Testis (tissue), 3 donors: Measurements from ENCODE around the gene DNAJC7. TPM values are rescaled to one million over a fixed set of nuclear protein-coding genes. Genes with fewer than 3 reads are reported as not detected.

Source experiments
- DNase-seq: peaks from one replicate; pipeline ENCODE4 v3.0.0-alpha.2; 2019
- H3K27ac ChIP-seq, 2 donors: fragments of 200-600 bp; sonication (generic); one replicate each; pipeline ENCODE4 v1.5.1; 2019
- H3K27me3 ChIP-seq: fragments of 200-600 bp; sonication (generic); one replicate; pipeline ENCODE4 v1.5.1; 2019
- H3K36me3 ChIP-seq: fragments of 200-600 bp; sonication (generic); one replicate; pipeline ENCODE4 v1.5.1; 2017; ENCODE audit warnings: low read depth; ENCODE audit errors: missing control alignments
- H3K4me1 ChIP-seq: fragments of 200-600 bp; sonication (generic); one replicate; pipeline ENCODE4 v1.5.1; 2019
- H3K4me3 ChIP-seq, 2 donors: fragments of 200-600 bp; sonication (generic); one replicate each; pipeline ENCODE4 v1.5.1; 2017 to 2019
- H3K9me3 ChIP-seq: fragments of 200-600 bp; sonication (generic); one replicate; pipeline ENCODE4 v1.5.1; 2017
- CTCF ChIP-seq, 3 experiments: fragments of 450-650 bp in 2 of 3; fragments of 200-600 bp in 1 of 3; sonication (generic) in 1 of 3; IDR thresholded peaks; one replicate each; pipeline ENCODE4 v1.5.1; 2016 to 2019; ENCODE audit warnings: antibody characterized with exemption in 3 of 3, mild to moderate bottlenecking in 2 of 3, moderate library complexity in 1 of 3
- POLR2A ChIP-seq: fragments of 450-650 bp; IDR thresholded peaks from one replicate; pipeline ENCODE4 v1.6.1; 2017; ENCODE audit warnings: antibody characterized with exemption, mild to moderate bottlenecking, moderate library complexity
- WGBS, 2 donors: methylation state at CpG; one replicate each; pipeline ENCODE4 v1.1.5; 2018; 5-methylcytosine and 5-hydroxymethylcytosine counted together
- intact Hi-C: fragments of 100-400 bp; cut with DNase I; formaldehyde crosslinking; loops from one replicate; pipeline ENCODE4 v1.15.1; 2023; ENCODE audit warnings: low total_unique reads
- polyA plus RNA-seq: library from polyadenylated mRNA; stranded (reverse); fragments of 350-450 nt; fragmentation: Illumina TruSeq; extraction: RNeasy Lipid Tissue Mini Kit (QIAGEN cat#74804); gene quantifications from one replicate; pipeline ENCODE4 v1.2.3, GENCODE V29; 2014; ENCODE audit warnings: low read depth, low replicate concordance; ENCODE audit not compliant: insufficient read depth
- total RNA-seq, 2 donors: library from RNA; depleted of rRNA; stranded (reverse); fragments of >200 nt; gene quantifications; one replicate each; pipeline ENCODE4 v1.2.3, GENCODE V29; 2016

The DNAJC7 gene
- total and polyA plus RNA-seq, 3 donors from 2014 or later, result 81.1 to 94.3 (median 86.2) TPM

GRCh38 chr17:41944943-41945342 is 72.3 kb downstream of the DNAJC7 start:
- H3K4me1 ChIP-seq, result no peaks in the 10 kb centered on the region
- no peaks in the 10 kb centered on the region for H3K9me3 ChIP-seq
- WGBS, 2 donors, result 73 to 85% methylated on average over 3 of the region's 3 CpGs
- intact Hi-C loops, result no loop called here
- no peaks in the 10 kb centered on the region for H3K27me3 ChIP-seq
- no peak overlapping the region for H3K4me3 ChIP-seq
- H3K27ac ChIP-seq, result no peak overlapping the region
- H3K36me3 ChIP-seq, result no peaks in the 10 kb centered on the region
- TF ChIP-seq CTCF (IDR thresholded peaks at IDR 0.05), result no peak
- no peak for TF ChIP-seq POLR2A
- no peak for DNase-seq

GRCh38 chr17:41943492-41943891 is 73.7 kb downstream of the DNAJC7 start:
- 88 to 89% methylated on average over 3 of the region's 3 CpGs for WGBS, 2 donors
- Histone ChIP-seq H3K4me1 (no peaks in the 10 kb centered on the region), H3K9me3 (no peaks in the 10 kb centered on the region), H3K4me3 (no peak overlapping the region), H3K27ac (no peak overlapping the region), H3K27me3 (no peaks in the 10 kb centered on the region), H3K36me3 (no peaks in the 10 kb centered on the region)
- no peak for DNase-seq
- intact Hi-C loops, result no loop called here
- no peak for TF ChIP-seq POLR2A
- TF ChIP-seq CTCF (IDR thresholded peaks at IDR 0.05), result no peak

GRCh38 chr17:41942626-41943373 is 74.4 kb downstream of the DNAJC7 start:
- TF ChIP-seq POLR2A (no peak), CTCF (IDR thresholded peaks at IDR 0.05) (no peak)
- no peaks in the 10 kb centered on the region for H3K9me3 ChIP-seq
- H3K27ac ChIP-seq, result no peak overlapping the region
- H3K4me1 ChIP-seq, result no peaks in the 10 kb centered on the region
- H3K36me3 ChIP-seq, result no peaks in the 10 kb centered on the region
- 91 to 92% methylated on average over 8 of the region's 8 CpGs for WGBS, 2 donors
- no peak overlapping the region for H3K4me3 ChIP-seq
- no peak for DNase-seq
- H3K27me3 ChIP-seq, result no peaks in the 10 kb centered on the region
- intact Hi-C loops, result no loop called here

GRCh38 chr17:41941168-41941567 is 76.1 kb downstream of the DNAJC7 start:
- Histone ChIP-seq H3K27ac (no peak overlapping the region), H3K36me3 (no peaks in the 10 kb centered on the region), H3K4me3 (no peak overlapping the region), H3K9me3 (no peaks in the 10 kb centered on the region), H3K27me3 (no peaks in the 10 kb centered on the region), H3K4me1 (no peaks in the 10 kb centered on the region)
- no peak for TF ChIP-seq POLR2A
- TF ChIP-seq CTCF (IDR thresholded peaks at IDR 0.05), result no peak
- WGBS, 2 donors, result 98 to 100% methylated on average over 5 of the region's 5 CpGs
- intact Hi-C loops, result no loop called here
- no peak for DNase-seq

- intact Hi-C loops, result no loop called here
- no peak overlapping the region for H3K4me3 ChIP-seq
- H3K4me1 ChIP-seq, result no peaks in the 10 kb centered on the region
- 93 to 95% methylated on average over 6 of the region's 6 CpGs for WGBS, 2 donors
- no peak for DNase-seq
- no peaks in the 10 kb centered on the region for H3K9me3 ChIP-seq
- H3K27me3 ChIP-seq, result no peaks in the 10 kb centered on the region
- H3K36me3 ChIP-seq, result no peaks in the 10 kb centered on the region
- no peak overlapping the region for H3K27ac ChIP-seq
- TF ChIP-seq POLR2A, result no peak
Observed at GRCh38 chr17:41939693-41940090, 77.5 kb downstream of the DNAJC7 start.
